ENCODE data around the gene TMEM17. TPM values are rescaled to one million over a fixed set of nuclear protein-coding genes. Genes with fewer than 3 reads are reported as not detected.

Gene TMEM17
- total RNA-seq, 2 experiments from 2014 or later, result not detected

DNA sequence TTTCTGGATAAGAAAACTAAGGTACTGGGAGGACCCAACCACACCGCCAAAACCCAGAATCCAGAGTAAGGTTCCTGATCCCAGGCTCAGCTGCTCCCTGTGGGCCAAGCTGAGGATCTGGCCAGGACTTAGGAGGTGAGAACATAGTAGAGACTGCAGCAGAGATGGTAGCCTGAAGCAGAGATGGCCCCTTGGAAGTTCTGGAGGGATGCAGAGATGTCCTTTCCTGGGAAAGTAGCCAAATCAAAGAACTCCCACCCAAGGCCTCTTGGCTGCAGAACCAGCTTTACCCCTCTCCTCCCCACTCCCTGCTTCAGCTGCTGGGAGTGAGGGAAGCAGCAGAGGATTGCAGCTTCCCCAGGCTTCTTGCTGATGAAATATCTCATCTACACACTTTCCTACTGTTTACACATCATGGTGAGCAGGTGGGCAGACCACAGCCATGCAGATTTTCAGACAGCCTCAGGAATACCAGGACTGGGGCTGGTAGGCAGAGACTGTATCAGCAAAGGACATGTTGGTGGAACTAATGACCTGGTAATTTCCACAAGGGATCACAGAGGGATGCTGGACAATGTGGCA, 32.7 kb downstream of the TMEM17 start:
- Histone ChIP-seq H3K27ac (ENCODE audit: low read depth, low read length, poor library complexity, severe bottlenecking) (no peak overlapping the region), H3K4me3 (ENCODE audit: low read depth, low read length, poor library complexity, severe bottlenecking) (no peak overlapping the region), H2AFZ (ENCODE audit: low read length) (no peak overlapping the region), H3K79me2 (ENCODE audit: insufficient read depth, low read depth, low read length) (no peaks in the 10 kb centered on the region), H3K4me1 (ENCODE audit: insufficient read depth, low read length, poor library complexity, severe bottlenecking) (no peaks in the 10 kb centered on the region), H3K9me2 (ENCODE audit: insufficient read depth, low read length) (no peaks in the 10 kb centered on the region), H3K9me3 (ENCODE audit: low read length) (no peaks in the 10 kb centered on the region), H3K4me2 (ENCODE audit: low read length) (no peak overlapping the region), H3K36me3 (ENCODE audit: insufficient read depth, low read length) (no peaks in the 10 kb centered on the region), H4K20me1 (ENCODE audit: insufficient read depth, low read length) (no peaks in the 10 kb centered on the region)
- ChIA-PET CTCF (ENCODE audit: unreplicated experiment) (no interaction called here), POLR2A (interaction anchor here (0.6 kb wide), 1 partner anchor 40 kb away, joined by 4 read pairs; no protein-coding TSS in a partner anchor)
- TF ChIP-seq, protein P1, sequence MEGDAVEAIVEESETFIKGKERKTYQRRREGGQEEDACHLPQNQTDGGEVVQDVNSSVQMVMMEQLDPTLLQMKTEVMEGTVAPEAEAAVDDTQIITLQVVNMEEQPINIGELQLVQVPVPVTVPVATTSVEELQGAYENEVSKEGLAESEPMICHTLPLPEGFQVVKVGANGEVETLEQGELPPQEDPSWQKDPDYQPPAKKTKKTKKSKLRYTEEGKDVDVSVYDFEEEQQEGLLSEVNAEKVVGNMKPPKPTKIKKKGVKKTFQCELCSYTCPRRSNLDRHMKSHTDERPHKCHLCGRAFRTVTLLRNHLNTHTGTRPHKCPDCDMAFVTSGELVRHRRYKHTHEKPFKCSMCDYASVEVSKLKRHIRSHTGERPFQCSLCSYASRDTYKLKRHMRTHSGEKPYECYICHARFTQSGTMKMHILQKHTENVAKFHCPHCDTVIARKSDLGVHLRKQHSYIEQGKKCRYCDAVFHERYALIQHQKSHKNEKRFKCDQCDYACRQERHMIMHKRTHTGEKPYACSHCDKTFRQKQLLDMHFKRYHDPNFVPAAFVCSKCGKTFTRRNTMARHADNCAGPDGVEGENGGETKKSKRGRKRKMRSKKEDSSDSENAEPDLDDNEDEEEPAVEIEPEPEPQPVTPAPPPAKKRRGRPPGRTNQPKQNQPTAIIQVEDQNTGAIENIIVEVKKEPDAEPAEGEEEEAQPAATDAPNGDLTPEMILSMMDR (conservative IDR thresholded peaks at IDR 0.05; ENCODE audit: low read length), result no peak
- no peak for TF ChIP-seq EZH2phosphoT487 (IDR thresholded peaks at IDR 0.05; ENCODE audit: borderline replicate concordance, low read depth, low read length)
- intact Hi-C loops (cut with micrococcal nuclease; ENCODE audit: unreplicated experiment), result no loop called here
- BruUV-seq (replicated peaks), result no TSS peak
- DNase-seq (ENCODE audit: low spot score), result no peak

DNA sequence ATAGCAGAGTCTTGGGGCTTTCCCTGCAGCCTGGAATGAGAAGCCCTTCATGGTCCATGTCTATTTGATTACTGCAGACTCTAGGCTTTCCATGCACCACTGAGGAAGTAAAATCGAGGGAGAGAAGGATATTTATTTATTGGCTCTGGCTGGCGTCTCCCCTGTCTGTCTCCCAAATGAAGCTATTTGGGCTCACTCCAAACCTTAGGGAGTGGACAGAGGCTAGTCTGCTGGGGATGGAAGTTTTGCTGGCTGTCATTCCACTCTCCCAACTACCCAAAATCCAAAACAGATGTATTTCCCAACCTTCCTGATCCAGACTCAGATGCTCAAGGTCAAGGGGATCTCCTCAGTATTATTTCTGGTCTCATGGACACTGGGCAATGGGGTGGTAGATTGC, 33.7 kb downstream of the TMEM17 start:
- CTCF ChIA-PET (ENCODE audit: unreplicated experiment), result no interaction called here
- Histone ChIP-seq H3K79me2 (ENCODE audit: insufficient read depth, low read depth, low read length) (no peaks in the 10 kb centered on the region), H3K4me1 (ENCODE audit: insufficient read depth, low read length, poor library complexity, severe bottlenecking) (no peaks in the 10 kb centered on the region), H3K9me3 (ENCODE audit: low read length) (no peaks in the 10 kb centered on the region), H3K36me3 (ENCODE audit: insufficient read depth, low read length) (no peaks in the 10 kb centered on the region), H4K20me1 (ENCODE audit: insufficient read depth, low read length) (no peaks in the 10 kb centered on the region), H3K4me3 (ENCODE audit: low read depth, low read length, poor library complexity, severe bottlenecking) (no peak overlapping the region), H3K4me2 (ENCODE audit: low read length) (no peak overlapping the region), H2AFZ (ENCODE audit: low read length) (no peak overlapping the region), H3K27ac (ENCODE audit: low read depth, low read length, poor library complexity, severe bottlenecking) (no peak overlapping the region), H3K9me2 (ENCODE audit: insufficient read depth, low read length) (no peaks in the 10 kb centered on the region)
- POLR2A ChIA-PET, result no interaction called here
- BruUV-seq (replicated peaks), result no TSS peak
- TF ChIP-seq, protein P1 (conservative IDR thresholded peaks at IDR 0.05; ENCODE audit: low read length), result no peak
- no peak for TF ChIP-seq EZH2phosphoT487 (IDR thresholded peaks at IDR 0.05; ENCODE audit: borderline replicate concordance, low read depth, low read length)
- no peak for DNase-seq (ENCODE audit: low spot score)
- intact Hi-C loops (cut with micrococcal nuclease; ENCODE audit: unreplicated experiment), result no loop called here

DNA sequence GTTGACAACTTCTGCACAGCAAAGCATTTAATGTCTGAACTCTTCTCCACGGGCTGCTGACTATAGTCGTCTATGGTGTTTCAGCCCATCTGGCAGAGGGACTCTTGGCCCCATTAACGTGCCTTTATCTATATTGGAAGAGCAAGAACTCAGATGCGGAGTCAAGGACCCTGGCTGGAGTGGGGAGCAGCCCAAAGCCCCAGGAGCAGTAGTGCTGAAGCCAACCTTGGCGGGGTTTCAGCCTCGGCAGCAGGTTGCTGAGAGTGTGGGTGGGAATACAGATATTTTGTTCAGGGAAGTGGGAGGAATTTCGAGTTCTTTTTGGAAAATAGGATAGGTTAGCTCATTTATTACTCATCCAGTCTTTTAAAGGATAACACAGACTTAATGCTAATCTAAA, 34.2 kb downstream of the TMEM17 start:
- no peak overlapping the region for H3K4me2 ChIP-seq (ENCODE audit: low read length)
- no peak for TF ChIP-seq EZH2phosphoT487 (IDR thresholded peaks at IDR 0.05; ENCODE audit: borderline replicate concordance, low read depth, low read length)
- TF ChIP-seq, protein P1 (conservative IDR thresholded peaks at IDR 0.05; ENCODE audit: low read length), result no peak
- no peaks in the 10 kb centered on the region for H3K36me3 ChIP-seq (ENCODE audit: insufficient read depth, low read length)
- no peak overlapping the region for H2AFZ ChIP-seq (ENCODE audit: low read length)
- H3K79me2 ChIP-seq (ENCODE audit: insufficient read depth, low read depth, low read length), result no peaks in the 10 kb centered on the region
- no peak overlapping the region for H3K4me3 ChIP-seq (ENCODE audit: low read depth, low read length, poor library complexity, severe bottlenecking)
- no peak for DNase-seq (ENCODE audit: low spot score)
- no peaks in the 10 kb centered on the region for H3K9me3 ChIP-seq (ENCODE audit: low read length)
- BruUV-seq (replicated peaks), result no TSS peak
- CTCF ChIA-PET (ENCODE audit: unreplicated experiment), result no interaction called here
- intact Hi-C loops (cut with micrococcal nuclease; ENCODE audit: unreplicated experiment), result no loop called here
- H3K4me1 ChIP-seq (ENCODE audit: insufficient read depth, low read length, poor library complexity, severe bottlenecking), result no peaks in the 10 kb centered on the region
- no peaks in the 10 kb centered on the region for H3K9me2 ChIP-seq (ENCODE audit: insufficient read depth, low read length)
- no peaks in the 10 kb centered on the region for H4K20me1 ChIP-seq (ENCODE audit: insufficient read depth, low read length)
- H3K27ac ChIP-seq (ENCODE audit: low read depth, low read length, poor library complexity, severe bottlenecking), result no peak overlapping the region
- POLR2A ChIA-PET, result no interaction called here
